Measurements from ENCODE around the gene LETM1. TPM values are rescaled to one million over a fixed set of nuclear protein-coding genes. Genes with fewer than 3 reads are reported as not detected.

Gene LETM1
- polyA plus RNA-seq, 1 donor (not counting 4 experiments of a cell fraction or from before 2014, with no cell fraction given), result 25.6 TPM

DNA sequence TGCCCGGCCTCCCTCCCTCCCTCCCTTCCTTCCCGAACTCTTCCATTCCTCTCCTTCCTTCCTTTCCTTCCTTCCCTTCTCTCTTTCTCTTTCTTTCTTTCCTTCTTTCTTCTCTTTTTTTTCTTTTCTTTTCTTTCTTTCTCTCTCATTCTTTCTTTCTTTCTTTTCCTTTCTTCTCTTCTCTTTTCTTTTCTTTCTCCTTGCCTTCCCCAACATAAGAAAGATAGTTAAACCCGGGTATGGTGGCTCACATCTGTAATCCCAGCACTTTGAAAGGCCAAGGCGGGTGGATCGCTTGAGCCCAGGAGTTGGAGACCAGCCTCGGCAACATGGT, 40.7 kb upstream of the LETM1 start:
- TF ChIP-seq EZH2 (IDR thresholded peaks at IDR 0.05; ENCODE audit: low read length), result no peak
- TF ChIP-seq, protein P1, sequence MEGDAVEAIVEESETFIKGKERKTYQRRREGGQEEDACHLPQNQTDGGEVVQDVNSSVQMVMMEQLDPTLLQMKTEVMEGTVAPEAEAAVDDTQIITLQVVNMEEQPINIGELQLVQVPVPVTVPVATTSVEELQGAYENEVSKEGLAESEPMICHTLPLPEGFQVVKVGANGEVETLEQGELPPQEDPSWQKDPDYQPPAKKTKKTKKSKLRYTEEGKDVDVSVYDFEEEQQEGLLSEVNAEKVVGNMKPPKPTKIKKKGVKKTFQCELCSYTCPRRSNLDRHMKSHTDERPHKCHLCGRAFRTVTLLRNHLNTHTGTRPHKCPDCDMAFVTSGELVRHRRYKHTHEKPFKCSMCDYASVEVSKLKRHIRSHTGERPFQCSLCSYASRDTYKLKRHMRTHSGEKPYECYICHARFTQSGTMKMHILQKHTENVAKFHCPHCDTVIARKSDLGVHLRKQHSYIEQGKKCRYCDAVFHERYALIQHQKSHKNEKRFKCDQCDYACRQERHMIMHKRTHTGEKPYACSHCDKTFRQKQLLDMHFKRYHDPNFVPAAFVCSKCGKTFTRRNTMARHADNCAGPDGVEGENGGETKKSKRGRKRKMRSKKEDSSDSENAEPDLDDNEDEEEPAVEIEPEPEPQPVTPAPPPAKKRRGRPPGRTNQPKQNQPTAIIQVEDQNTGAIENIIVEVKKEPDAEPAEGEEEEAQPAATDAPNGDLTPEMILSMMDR (optimal IDR thresholded peaks at IDR 0.05 in 1 of 3, IDR thresholded peaks at IDR 0.05 in 1 of 3, conservative IDR thresholded peaks at IDR 0.05 in 1 of 3; ENCODE audit: extremely low read depth in 1 of 3, insufficient read depth in 2 of 3, low read length in 3 of 3), result no peak
- Histone ChIP-seq H3K9me3 (ENCODE audit: control insufficient read depth, low read depth, low read length) (no peaks in the 10 kb centered on the region), H3K79me2 (ENCODE audit: control insufficient read depth, insufficient read depth, low read length) (peaks cover 93% of the 10 kb centered on the region), H3K9ac (ENCODE audit: control insufficient read depth, extremely low read depth, insufficient read depth, low read length) (no peak overlapping the region), H3K27me3 (ENCODE audit: control insufficient read depth, extremely low read depth, insufficient read depth, low read length) (no peaks in the 10 kb centered on the region), H3K4me2 (ENCODE audit: control insufficient read depth, extremely low read depth, insufficient read depth, low read depth, low read length) (no peak overlapping the region), H2AFZ (ENCODE audit: control insufficient read depth, low read length) (no peak overlapping the region), H3K27ac (ENCODE audit: control insufficient read depth, insufficient read depth, low read length) (no peak overlapping the region), H3K36me3 (ENCODE audit: control insufficient read depth in 2 of 2, extremely low read depth in 1 of 2, insufficient read depth in 2 of 2, low read length in 2 of 2) (peaks cover 0 to 14% of the 10 kb centered on the region in 2 experiments), H3K4me3 (ENCODE audit: control insufficient read depth in 2 of 3, extremely low read depth in 1 of 3, insufficient read depth in 2 of 3, low read depth in 1 of 3, low read length in 3 of 3) (no peak overlapping the region), H3K9me1 (ENCODE audit: control insufficient read depth, extremely low read depth, insufficient read depth, low read length) (no peaks in the 10 kb centered on the region), H4K20me1 (ENCODE audit: control insufficient read depth, extremely low read depth, insufficient read depth, low read length) (peaks cover 35% of the 10 kb centered on the region), H3K4me1 (ENCODE audit: control insufficient read depth, extremely low read depth, insufficient read depth, low read length) (no peaks in the 10 kb centered on the region)
- FAIRE-seq (no peak), DNase-seq (ENCODE audit: low read depth, low spot score) (no peak)
- dilution Hi-C loops (cut with MboI; ENCODE audit: extremely low pct_ligation_motif_present, low sequenced_read_pairs), result no loop called here

DNA sequence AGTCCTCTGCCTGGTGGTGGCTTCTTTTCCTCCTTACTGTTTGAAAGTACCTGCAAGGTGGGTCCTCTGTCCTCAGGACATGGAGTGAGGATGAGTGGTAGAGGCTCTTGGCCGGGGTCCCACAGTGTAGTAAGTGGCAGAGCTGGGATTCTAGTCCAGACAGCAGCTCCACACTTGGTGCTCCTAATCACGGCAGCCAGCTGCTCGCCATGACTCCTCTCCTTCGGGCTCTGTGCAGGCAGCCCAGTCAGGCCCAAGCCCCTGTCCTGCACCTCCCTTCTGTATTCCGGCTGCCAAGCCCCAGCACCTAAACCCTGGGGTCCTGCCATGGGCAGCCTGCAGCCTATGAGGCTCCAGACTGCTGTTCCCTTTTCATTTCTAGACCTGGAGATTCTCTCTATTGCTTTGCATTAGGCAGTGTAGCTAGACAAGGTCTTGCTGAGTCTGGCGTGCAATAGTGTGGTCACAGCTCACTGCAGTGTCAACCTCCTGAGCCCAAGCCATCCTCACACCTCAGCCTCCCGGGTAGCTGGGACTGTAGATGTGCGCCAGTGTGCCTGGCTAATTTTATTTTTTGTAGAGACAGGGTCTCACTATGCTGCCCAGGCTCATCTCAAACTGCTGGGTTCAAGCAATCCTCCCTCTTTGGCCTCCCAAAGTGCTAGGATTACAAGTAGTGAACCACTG, 40.2 kb upstream of the LETM1 start:
- Histone ChIP-seq H4K20me1 (ENCODE audit: control insufficient read depth, extremely low read depth, insufficient read depth, low read length) (peaks cover 32% of the 10 kb centered on the region), H3K9me1 (ENCODE audit: control insufficient read depth, extremely low read depth, insufficient read depth, low read length) (no peaks in the 10 kb centered on the region), H3K27me3 (ENCODE audit: control insufficient read depth, extremely low read depth, insufficient read depth, low read length) (no peaks in the 10 kb centered on the region), H3K4me3 (ENCODE audit: control insufficient read depth in 2 of 3, extremely low read depth in 1 of 3, insufficient read depth in 2 of 3, low read depth in 1 of 3, low read length in 3 of 3) (no peak overlapping the region), H3K79me2 (ENCODE audit: control insufficient read depth, insufficient read depth, low read length) (peaks cover 93% of the 10 kb centered on the region), H3K27ac (ENCODE audit: control insufficient read depth, insufficient read depth, low read length) (no peak overlapping the region), H3K9ac (ENCODE audit: control insufficient read depth, extremely low read depth, insufficient read depth, low read length) (no peak overlapping the region), H3K9me3 (ENCODE audit: control insufficient read depth, low read depth, low read length) (no peaks in the 10 kb centered on the region), H3K4me1 (ENCODE audit: control insufficient read depth, extremely low read depth, insufficient read depth, low read length) (no peaks in the 10 kb centered on the region), H3K4me2 (ENCODE audit: control insufficient read depth, extremely low read depth, insufficient read depth, low read depth, low read length) (no peak overlapping the region), H2AFZ (ENCODE audit: control insufficient read depth, low read length) (no peak overlapping the region), H3K36me3 (ENCODE audit: control insufficient read depth in 2 of 2, extremely low read depth in 1 of 2, insufficient read depth in 2 of 2, low read length in 2 of 2) (peaks cover 0 to 9% of the 10 kb centered on the region in 2 experiments)
- no peak for DNase-seq (ENCODE audit: low read depth, low spot score)
- dilution Hi-C loops (cut with MboI; ENCODE audit: extremely low pct_ligation_motif_present, low sequenced_read_pairs), result no loop called here
- TF ChIP-seq, protein P1 (optimal IDR thresholded peaks at IDR 0.05 in 1 of 3, IDR thresholded peaks at IDR 0.05 in 1 of 3, conservative IDR thresholded peaks at IDR 0.05 in 1 of 3; ENCODE audit: extremely low read depth in 1 of 3, insufficient read depth in 2 of 3, low read length in 3 of 3), result no peak
- TF ChIP-seq EZH2 (IDR thresholded peaks at IDR 0.05; ENCODE audit: low read length), result no peak
- FAIRE-seq, result no peak

All from keratinocyte (primary cell).